ENCODE data around the gene ODF2. TPM values are rescaled to one million over a fixed set of nuclear protein-coding genes. Genes with fewer than 3 reads are reported as not detected.
"Not testable (repeated sequence)": the region's sequence is repeated elsewhere in the genome, so short reads cannot be mapped to it uniquely, and the experiment has no call there.

The ODF2 gene
- total RNA-seq (10 to 100 TPM; 13.8 to 15.4 (median 14.4) TPM), polyA plus RNA-seq (9.6 TPM)
- long read RNA-seq, donor 1, transcript ODF2-201 (21 exons, 3,899 nt) = major isoform, 5 of 18 reads
- long read RNA-seq, donor 1, partial matches to known transcripts = 7 of 18 reads
- long read RNA-seq, donor 1, other reads (novel, unspliced or antisense) = 6 of 18 reads
- long read RNA-seq, donor 2, transcript ODF2-201 (21 exons, 3,899 nt) = major isoform, 10 of 20 reads
- long read RNA-seq, donor 2, partial matches to known transcripts = 3 of 20 reads
- long read RNA-seq, donor 2, other reads (novel, unspliced or antisense) = 7 of 20 reads
- long read RNA-seq, donor 3, transcript ODF2-201 (21 exons, 3,899 nt) = major isoform, 16 of 49 reads
- long read RNA-seq, donor 3, partial matches to known transcripts = 15 of 49 reads
- long read RNA-seq, donor 3, other reads (novel, unspliced or antisense) = 18 of 49 reads
- long read RNA-seq, donor 4, transcript ODF2-201 (21 exons, 3,899 nt) = major isoform, 5 of 17 reads
- long read RNA-seq, donor 4, partial matches to known transcripts = 3 of 17 reads
- long read RNA-seq, donor 4, other reads (novel, unspliced or antisense) = 9 of 17 reads

DNA sequence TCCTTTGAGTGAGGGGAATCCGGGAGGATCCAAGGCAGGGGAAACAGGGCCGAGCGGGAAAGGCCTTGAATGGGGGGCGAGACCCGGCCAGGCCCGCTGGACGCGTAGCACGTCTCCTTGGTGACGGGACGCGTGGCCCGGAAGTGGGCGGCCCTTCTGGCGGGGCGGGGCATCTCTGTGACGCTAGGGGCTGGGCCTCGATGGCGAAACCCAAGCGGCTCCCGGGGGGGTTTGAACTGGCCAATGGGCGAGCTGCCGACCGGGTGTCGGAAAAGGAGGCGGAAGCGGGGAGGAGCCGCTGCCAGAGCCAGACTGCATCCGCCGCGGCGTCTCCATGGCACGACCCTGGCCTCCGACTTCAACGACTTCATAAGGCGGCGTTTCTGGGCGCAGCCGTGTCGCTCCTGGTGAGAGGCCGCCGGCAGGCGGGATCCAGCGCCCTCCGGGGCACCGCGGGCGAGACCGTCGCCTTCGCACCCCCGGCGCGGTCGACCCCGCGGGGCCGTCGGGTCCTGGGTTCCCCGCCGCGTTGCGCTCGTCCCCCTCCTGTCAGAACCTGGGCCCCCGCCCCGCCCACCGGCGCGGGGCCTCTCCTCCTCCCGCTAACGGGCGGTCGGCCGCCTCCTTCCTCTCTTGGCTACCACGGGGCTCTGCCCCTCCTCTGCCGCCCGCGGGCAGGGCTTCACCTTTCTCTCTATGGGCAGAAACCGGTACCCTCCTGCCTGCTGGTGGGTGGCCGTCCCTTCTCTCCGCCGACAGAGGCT lies at the start of gene ODF2:
Gene ODF2, plus strand, starts transcription at position 158 of the 764 bp plus-strand sequence. Its CDS starts 86 bp downstream, at position 244.
- intact Hi-C loops (cut with DNase I) = no loop called here
- WGBS = under 1% methylated on average over 82 of the region's 82 CpGs

GRCh38 chr9:128406848-128407391 lies 48.9 kb upstream of the ODF2 start:
- Histone ChIP-seq H3K27me3 (ENCODE audit: control insufficient read depth, insufficient read depth) (no peaks in the 10 kb centered on the region), H3K9me3 (ENCODE audit: control insufficient read depth, low read length) (no peaks in the 10 kb centered on the region), H3K4me3 (ENCODE audit: low read length) (no peak overlapping the region), H3K4me1 (ENCODE audit: control insufficient read depth, insufficient read depth, low read length) (no peaks in the 10 kb centered on the region), H3K27ac (ENCODE audit: low read length) (no peak overlapping the region)
- no peak for ATAC-seq
- WGBS = 65% methylated on average over 9 of the region's 9 CpGs
- DNase-seq = no peak
- intact Hi-C loops (cut with DNase I) = no loop called here

More for the DNA sequence above, at the start of gene ODF2:
- Histone ChIP-seq H3K9me3 (ENCODE audit: control insufficient read depth, low read length) (no peaks in the 10 kb centered on the region), H3K4me3 (ENCODE audit: low read length) (peak within 1 kb of the TSS; percentile 65), H3K4me1 (ENCODE audit: control insufficient read depth, insufficient read depth, low read length) (peaks cover 3% of the 10 kb centered on the region), H3K27me3 (ENCODE audit: control insufficient read depth, insufficient read depth) (no peaks in the 10 kb centered on the region), H3K27ac (ENCODE audit: low read length) (peak within 1 kb of the TSS; percentile 55)
- ATAC-seq = peak; percentile 96 to 97
- DNase-seq = peak; percentile 98 to 99 (median 99)

DNA sequence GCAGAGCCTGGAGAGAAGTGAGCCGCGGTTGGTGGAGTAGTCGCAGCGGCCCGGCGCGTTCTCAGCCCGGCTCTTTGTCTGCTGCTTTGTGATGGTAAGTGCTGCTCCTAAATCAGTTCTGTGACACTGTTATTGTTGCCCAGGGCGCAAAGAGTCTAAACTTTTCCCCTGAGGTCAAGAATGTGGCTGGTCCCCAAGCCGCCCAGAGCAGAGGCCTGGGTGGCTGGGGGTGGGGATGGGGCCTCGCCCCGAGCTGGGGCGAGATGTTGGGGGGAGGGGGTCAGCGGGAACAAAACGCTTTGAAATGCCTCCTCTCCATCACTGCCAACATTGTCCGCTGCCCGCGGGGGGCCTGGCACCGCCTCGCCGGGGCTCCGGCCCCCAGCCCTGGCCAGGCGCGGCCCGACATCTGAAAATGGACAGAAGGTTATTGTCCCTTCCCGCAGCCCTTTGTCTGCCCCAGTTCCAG lies 46.8 kb upstream of the ODF2 start:
- no peaks in the 10 kb centered on the region for H3K27me3 ChIP-seq (ENCODE audit: control insufficient read depth, insufficient read depth)
- H3K27ac ChIP-seq (ENCODE audit: low read length) = no peak overlapping the region
- H3K4me1 ChIP-seq (ENCODE audit: control insufficient read depth, insufficient read depth, low read length) = no peaks in the 10 kb centered on the region
- intact Hi-C loops (cut with DNase I) = no loop called here
- no peaks in the 10 kb centered on the region for H3K9me3 ChIP-seq (ENCODE audit: control insufficient read depth, low read length)
- DNase-seq (no peak), ATAC-seq (no peak)
- H3K4me3 ChIP-seq (ENCODE audit: low read length) = no peak overlapping the region
- WGBS = 35% methylated on average over 26 of the region's 26 CpGs

DNA sequence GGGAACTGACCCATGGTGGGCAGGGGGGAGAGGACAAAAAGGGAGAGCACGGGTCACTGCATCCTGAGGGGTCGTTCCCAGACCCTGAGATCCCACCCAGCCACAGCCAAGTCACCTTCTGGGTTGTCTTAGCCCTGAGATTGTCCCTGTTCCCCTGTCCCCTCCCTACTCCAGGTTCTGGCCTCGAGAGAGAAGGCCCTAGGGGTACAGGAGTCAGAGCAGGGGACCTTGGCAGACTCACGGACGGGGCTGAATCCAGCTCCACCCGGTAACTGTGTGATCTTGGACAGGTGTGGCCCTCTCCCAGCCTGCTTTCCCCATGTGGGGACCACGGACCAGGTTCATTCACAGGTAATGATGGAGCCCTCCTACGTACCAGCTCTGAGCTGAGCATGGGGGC lies 46.4 kb upstream of the ODF2 start:
- intact Hi-C loops (cut with DNase I) = no loop called here
- WGBS = 58% methylated on average over 8 of the region's 8 CpGs
- DNase-seq = peak in 1 of 3 donors; percentile 14
- no peak for ATAC-seq
- Histone ChIP-seq H3K27me3 (ENCODE audit: control insufficient read depth, insufficient read depth) (no peaks in the 10 kb centered on the region), H3K4me1 (ENCODE audit: control insufficient read depth, insufficient read depth, low read length) (no peaks in the 10 kb centered on the region), H3K9me3 (ENCODE audit: control insufficient read depth, low read length) (no peaks in the 10 kb centered on the region), H3K4me3 (ENCODE audit: low read length) (no peak overlapping the region), H3K27ac (ENCODE audit: low read length) (no peak overlapping the region)

- no peak for ATAC-seq
- Histone ChIP-seq H3K4me3 (ENCODE audit: low read length) (no peak overlapping the region), H3K4me1 (ENCODE audit: control insufficient read depth, insufficient read depth, low read length) (no peaks in the 10 kb centered on the region), H3K9me3 (ENCODE audit: control insufficient read depth, low read length) (no peaks in the 10 kb centered on the region), H3K27ac (ENCODE audit: low read length) (no peak overlapping the region), H3K27me3 (ENCODE audit: control insufficient read depth, insufficient read depth) (no peaks in the 10 kb centered on the region)
- WGBS = 28% methylated on average over 6 of the region's 6 CpGs
- intact Hi-C loops (cut with DNase I) = loop anchor here in 3 of 4 donors (5.0 to 10.0 kb wide), 2 partner anchors 45 to 53 kb away; no protein-coding TSS in a partner anchor
- peak in 1 of 3 donors; percentile 37 for DNase-seq
Measured at GRCh38 chr9:128409978-128410377, 45.8 kb upstream of the ODF2 start.

GRCh38 chr9:128411364-128412119 lies 44.3 kb upstream of the ODF2 start:
- H3K27ac ChIP-seq (ENCODE audit: low read length) = no peak overlapping the region
- no peaks in the 10 kb centered on the region for H3K9me3 ChIP-seq (ENCODE audit: control insufficient read depth, low read length)
- ATAC-seq = no peak
- H3K4me1 ChIP-seq (ENCODE audit: control insufficient read depth, insufficient read depth, low read length) = no peaks in the 10 kb centered on the region
- 49% methylated on average over 11 of the region's 11 CpGs for WGBS
- DNase-seq = peak in 1 of 3 donors; percentile 42
- no peak overlapping the region for H3K4me3 ChIP-seq (ENCODE audit: low read length)
- intact Hi-C loops (cut with DNase I) = loop anchor here in 3 of 4 donors (5.0 to 10.0 kb wide), 2 partner anchors 47 to 54 kb away; no protein-coding TSS in a partner anchor
- H3K27me3 ChIP-seq (ENCODE audit: control insufficient read depth, insufficient read depth) = no peaks in the 10 kb centered on the region

- no peaks in the 10 kb centered on the region for H3K27me3 ChIP-seq (ENCODE audit: control insufficient read depth, insufficient read depth)
- H3K27ac ChIP-seq (ENCODE audit: low read length) = no peak overlapping the region
- no peak overlapping the region for H3K4me3 ChIP-seq (ENCODE audit: low read length)
- intact Hi-C loops (cut with DNase I) = loop anchor here in 3 of 4 donors (5.0 to 10.0 kb wide), 2 partner anchors 47 to 55 kb away; no protein-coding TSS in a partner anchor
- no peaks in the 10 kb centered on the region for H3K9me3 ChIP-seq (ENCODE audit: control insufficient read depth, low read length)
- ATAC-seq = peak in 1 of 2 donors; percentile 28
- 13% methylated on average over 13 of the region's 13 CpGs for WGBS
- DNase-seq = peak in 1 of 3 donors; percentile 52
- no peaks in the 10 kb centered on the region for H3K4me1 ChIP-seq (ENCODE audit: control insufficient read depth, insufficient read depth, low read length)
Measured at GRCh38 chr9:128412120-128412790, 43.6 kb upstream of the ODF2 start.

GRCh38 chr9:128413728-128414127 lies 42.1 kb upstream of the ODF2 start:
- not testable (repeated sequence) for ATAC-seq; H3K27ac ChIP-seq (ENCODE audit: low read length); H3K27me3 ChIP-seq (ENCODE audit: control insufficient read depth, insufficient read depth); H3K9me3 ChIP-seq (ENCODE audit: control insufficient read depth, low read length); H3K4me1 ChIP-seq (ENCODE audit: control insufficient read depth, insufficient read depth, low read length); H3K4me3 ChIP-seq (ENCODE audit: low read length)
- intact Hi-C loops (cut with DNase I) = loop anchor here in 3 of 4 donors (5.0 to 10.0 kb wide), 2 partner anchors 49 to 56 kb away; no protein-coding TSS in a partner anchor
- DNase-seq = peak in 1 of 3 donors; percentile 1
- 90% methylated on average over 13 of the region's 13 CpGs for WGBS

DNA sequence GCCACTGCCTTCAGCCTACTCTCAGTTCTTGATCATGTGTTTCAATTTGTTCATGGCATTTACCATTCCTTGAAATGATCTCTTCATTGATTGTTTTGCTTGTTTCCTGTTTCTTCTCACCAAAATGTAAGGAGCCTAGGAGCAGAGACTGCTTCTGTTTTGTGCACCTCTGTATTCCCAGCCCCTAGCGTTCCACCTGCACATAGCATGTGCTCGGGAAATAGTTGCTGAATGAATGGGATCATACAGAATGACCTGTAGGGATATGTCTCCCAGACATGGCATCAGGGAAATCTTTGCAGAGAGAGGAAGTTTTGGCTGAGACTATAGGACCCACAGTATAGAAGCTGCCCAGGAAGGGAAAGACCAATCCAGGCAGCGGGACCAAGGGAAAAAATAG lies 41.3 kb upstream of the ODF2 start:
- DNase-seq = no peak
- no peak overlapping the region for H3K4me3 ChIP-seq (ENCODE audit: low read length)
- no peak for ATAC-seq
- intact Hi-C loops (cut with DNase I) = loop anchor here in 3 of 4 donors (5.0 to 10.0 kb wide), 2 partner anchors 50 to 57 kb away; no protein-coding TSS in a partner anchor
- WGBS = 57% methylated on average over 3 of the region's 3 CpGs
- H3K4me1 ChIP-seq (ENCODE audit: control insufficient read depth, insufficient read depth, low read length) = peaks cover 4% of the 10 kb centered on the region
- H3K9me3 ChIP-seq (ENCODE audit: control insufficient read depth, low read length) = no peaks in the 10 kb centered on the region
- no peak overlapping the region for H3K27ac ChIP-seq (ENCODE audit: low read length)
- no peaks in the 10 kb centered on the region for H3K27me3 ChIP-seq (ENCODE audit: control insufficient read depth, insufficient read depth)
